SK-N-SH (cell line): Measurements from ENCODE around the gene EDEM3.

Experiments
- EZH2phosphoT487 ChIP-seq: fragments of 200-600 bp; sonication (generic); IDR thresholded peaks from 2 replicates; pipeline ENCODE4 v1.6.1; 2017; ENCODE audit warnings: low read depth, mixed run types, mild to moderate bottlenecking, antibody characterized with exemption, moderate library complexity, borderline replicate concordance
- GABPA ChIP-seq: IDR thresholded peaks from 2 replicates; pipeline ENCODE4 v1.4.0; 2012; ENCODE audit warnings: low read depth, mild to moderate bottlenecking
- JUND ChIP-seq: IDR thresholded peaks from 2 replicates; pipeline ENCODE4 v1.4.0; 2012
- MAX ChIP-seq: IDR thresholded peaks from 2 replicates; pipeline ENCODE4 v1.4.0; 2012; ENCODE audit warnings: low read depth
- POLR2AphosphoS5 ChIP-seq: IDR thresholded peaks from 2 replicates; pipeline ENCODE4 v1.6.1; 2012; ENCODE audit warnings: low read depth, low read length
- RAD21 ChIP-seq: IDR thresholded peaks from 2 replicates; pipeline ENCODE4 v1.6.1; 2012; ENCODE audit warnings: mild to moderate bottlenecking, low read length
- RCOR1 ChIP-seq: fragments of 150-350 bp; IDR thresholded peaks from 2 replicates; pipeline ENCODE4 v1.6.1; 2017; ENCODE audit warnings: antibody characterized with exemption, low read length
- RFX5 ChIP-seq: IDR thresholded peaks from 2 replicates; pipeline ENCODE4 v1.6.1; 2012; ENCODE audit warnings: mild to moderate bottlenecking, improper control_type of control experiment, low read length
- TAF1 ChIP-seq: IDR thresholded peaks from 2 replicates; pipeline ENCODE4 v1.6.1; 2012; ENCODE audit warnings: low read depth, mild to moderate bottlenecking, low read length, moderate library complexity, borderline replicate concordance
- TF ChIP-seq, protein P1 (sequence below): fragments of 200-600 bp; sonication (generic); IDR thresholded peaks from 2 replicates; pipeline ENCODE4 v1.6.1; 2017; ENCODE audit warnings: antibody characterized with exemption, mild to moderate bottlenecking, moderate library complexity

DNA sequence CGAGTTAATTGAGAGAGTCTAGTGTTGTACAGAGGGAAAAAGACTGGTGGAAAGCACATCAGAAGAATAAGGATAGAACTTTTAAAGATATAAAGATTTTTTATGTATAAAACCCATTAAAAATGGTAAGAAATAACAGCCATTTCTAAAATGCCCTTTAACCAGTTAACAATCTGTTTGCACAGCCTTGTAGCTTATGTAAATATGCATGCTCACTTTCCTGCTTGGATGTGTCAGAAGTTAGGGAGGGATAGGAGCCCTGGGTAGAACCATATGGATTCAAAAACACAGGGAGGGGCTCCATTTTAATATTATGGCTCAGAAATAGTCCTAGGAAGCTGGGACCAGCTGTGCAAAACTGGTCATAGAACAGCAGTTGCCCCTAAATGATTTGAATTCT is 4.5 kb upstream of the EDEM3 start:
- no peak for TF ChIP-seq JUND
- TF ChIP-seq POLR2AphosphoS5 = no peak
- no peak for TF ChIP-seq EZH2phosphoT487
- no peak for TF ChIP-seq MAX
- TF ChIP-seq, protein P1, sequence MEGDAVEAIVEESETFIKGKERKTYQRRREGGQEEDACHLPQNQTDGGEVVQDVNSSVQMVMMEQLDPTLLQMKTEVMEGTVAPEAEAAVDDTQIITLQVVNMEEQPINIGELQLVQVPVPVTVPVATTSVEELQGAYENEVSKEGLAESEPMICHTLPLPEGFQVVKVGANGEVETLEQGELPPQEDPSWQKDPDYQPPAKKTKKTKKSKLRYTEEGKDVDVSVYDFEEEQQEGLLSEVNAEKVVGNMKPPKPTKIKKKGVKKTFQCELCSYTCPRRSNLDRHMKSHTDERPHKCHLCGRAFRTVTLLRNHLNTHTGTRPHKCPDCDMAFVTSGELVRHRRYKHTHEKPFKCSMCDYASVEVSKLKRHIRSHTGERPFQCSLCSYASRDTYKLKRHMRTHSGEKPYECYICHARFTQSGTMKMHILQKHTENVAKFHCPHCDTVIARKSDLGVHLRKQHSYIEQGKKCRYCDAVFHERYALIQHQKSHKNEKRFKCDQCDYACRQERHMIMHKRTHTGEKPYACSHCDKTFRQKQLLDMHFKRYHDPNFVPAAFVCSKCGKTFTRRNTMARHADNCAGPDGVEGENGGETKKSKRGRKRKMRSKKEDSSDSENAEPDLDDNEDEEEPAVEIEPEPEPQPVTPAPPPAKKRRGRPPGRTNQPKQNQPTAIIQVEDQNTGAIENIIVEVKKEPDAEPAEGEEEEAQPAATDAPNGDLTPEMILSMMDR = no peak
- TF ChIP-seq GABPA = no peak
- TF ChIP-seq RCOR1 = no peak
- TF ChIP-seq RAD21 = no peak
- TF ChIP-seq RFX5 = no peak
- no peak for TF ChIP-seq TAF1
